GM12875 (cell line): ENCODE results near the gene POLR3C.
"Not testable (repeated sequence)": the region's sequence is repeated elsewhere in the genome, so short reads cannot be mapped to it uniquely, and the experiment has no call there.

Experiments
- H3K4me3 ChIP-seq: one replicate; pipeline ENCODE4 v1.5.1; 2011; ENCODE audit warnings: low read depth, low read length, control low read depth
- CTCF ChIP-seq: IDR thresholded peaks from 2 replicates; pipeline ENCODE4 v1.5.1; 2011; ENCODE audit warnings: low read depth, mild to moderate bottlenecking, control low read depth, inconsistent platforms, low read length, moderate library complexity, borderline replicate concordance; ENCODE audit not compliant: insufficient read depth

The POLR3C gene

GRCh38 chr1:145804235-145805045 lies 19.6 kb upstream of the POLR3C start:
- TF ChIP-seq CTCF = no peak
- no peak overlapping the region for H3K4me3 ChIP-seq

- no peak for TF ChIP-seq CTCF
Measured at GRCh38 chr1:145805057-145805456, 18.9 kb upstream of the POLR3C start.

GRCh38 chr1:145806408-145806807 lies 17.6 kb upstream of the POLR3C start:
- no peak for TF ChIP-seq CTCF
- H3K4me3 ChIP-seq = no peak overlapping the region

More at GRCh38 chr1:145805057-145805456, 18.9 kb upstream of the POLR3C start:
- H3K4me3 ChIP-seq = no peak overlapping the region

GRCh38 chr1:145806844-145807243 lies 17.2 kb upstream of the POLR3C start:
- no peak for TF ChIP-seq CTCF
- H3K4me3 ChIP-seq = no peak overlapping the region

GRCh38 chr1:145812977-145813810 lies 10.8 kb upstream of the POLR3C start:
- not testable (repeated sequence) for H3K4me3 ChIP-seq

- H3K4me3 ChIP-seq = not testable (repeated sequence)
Measured at GRCh38 chr1:145818095-145818494, 5.9 kb upstream of the POLR3C start.

GRCh38 chr1:145822779-145823331 lies 1.1 kb upstream of the POLR3C start:
- peak overlapping the region; percentile 21 for H3K4me3 ChIP-seq

GRCh38 chr1:145824499-145824842 lies 471 bp downstream of the POLR3C start:
- TF ChIP-seq CTCF = no peak
- H3K4me3 ChIP-seq = peak overlapping the region; percentile 97
